Upper lobe of left lung (tissue), 4 donors: ENCODE data around the gene TNPO2.

Experiments
- CTCF ChIP-seq, 6 experiments: fragments of 450-650 bp in 4 of 6; fragments of 200-600 bp in 2 of 6; sonication (generic) in 2 of 6; IDR thresholded peaks; one replicate each; pipeline ENCODE4 v1.5.1; 2016 to 2019; ENCODE audit warnings: antibody characterized with exemption in 6 of 6
- POLR2A ChIP-seq, 4 donors: fragments of 450-650 bp; IDR thresholded peaks; one replicate each; pipeline ENCODE4 v1.5.1; 2016 to 2017; ENCODE audit warnings: antibody characterized with exemption in 4 of 4, mild to moderate bottlenecking in 2 of 4
- POLR2AphosphoS5 ChIP-seq, 2 donors: sonication (generic); formaldehyde crosslinking; IDR thresholded peaks; one replicate each; pipeline ENCODE4 v1.5.1; 2017; ENCODE audit warnings: antibody characterized with exemption in 2 of 2

GRCh38 chr19:12665671-12666264 lies 58.0 kb downstream of the TNPO2 start:
- TF ChIP-seq CTCF (IDR thresholded peaks at IDR 0.05) (no peak), POLR2AphosphoS5 (IDR thresholded peaks at IDR 0.05) (no peak), POLR2A (IDR thresholded peaks at IDR 0.05) (no peak)
